ENCODE measurements around the gene PLCE1.

- TF ChIP-seq CTCF (IDR thresholded peaks at IDR 0.05; ENCODE audit: extremely low read depth in 1 of 2, insufficient read depth in 1 of 2, low read depth in 1 of 2, low read length in 2 of 2) = no peak
- TF ChIP-seq EZH2 (IDR thresholded peaks at IDR 0.05; ENCODE audit: borderline replicate concordance, low read depth, low read length, severe bottlenecking) = no peak
- no peak for TF ChIP-seq POLR2A (IDR thresholded peaks at IDR 0.05; ENCODE audit: low read depth, low read length)
- no peak for TF ChIP-seq POLR2AphosphoS5 (IDR thresholded peaks at IDR 0.05; ENCODE audit: insufficient read depth, low read depth, low read length)
- TF ChIP-seq GATA2 (IDR thresholded peaks at IDR 0.05; ENCODE audit: insufficient read depth, insufficient read length, low read depth, low read length) = no peak
- no peak for TF ChIP-seq MAX (IDR thresholded peaks at IDR 0.05; ENCODE audit: insufficient read depth, insufficient read length)
These were observed 30.8 kb upstream of the PLCE1 start for GRCh38 chr10:93962973-93963372.

All from endothelial cell of umbilical vein (primary cell).